Measurements from ENCODE around the gene PRKCI. TPM values are rescaled to one million over a fixed set of nuclear protein-coding genes. Genes with fewer than 3 reads are reported as not detected.

Gene PRKCI
- total RNA-seq, 3 donors from 2014 or later (not counting 1 experiment from before 2014, with no cell fraction given): 8.4 to 14.4 (median 11.1) TPM

DNA sequence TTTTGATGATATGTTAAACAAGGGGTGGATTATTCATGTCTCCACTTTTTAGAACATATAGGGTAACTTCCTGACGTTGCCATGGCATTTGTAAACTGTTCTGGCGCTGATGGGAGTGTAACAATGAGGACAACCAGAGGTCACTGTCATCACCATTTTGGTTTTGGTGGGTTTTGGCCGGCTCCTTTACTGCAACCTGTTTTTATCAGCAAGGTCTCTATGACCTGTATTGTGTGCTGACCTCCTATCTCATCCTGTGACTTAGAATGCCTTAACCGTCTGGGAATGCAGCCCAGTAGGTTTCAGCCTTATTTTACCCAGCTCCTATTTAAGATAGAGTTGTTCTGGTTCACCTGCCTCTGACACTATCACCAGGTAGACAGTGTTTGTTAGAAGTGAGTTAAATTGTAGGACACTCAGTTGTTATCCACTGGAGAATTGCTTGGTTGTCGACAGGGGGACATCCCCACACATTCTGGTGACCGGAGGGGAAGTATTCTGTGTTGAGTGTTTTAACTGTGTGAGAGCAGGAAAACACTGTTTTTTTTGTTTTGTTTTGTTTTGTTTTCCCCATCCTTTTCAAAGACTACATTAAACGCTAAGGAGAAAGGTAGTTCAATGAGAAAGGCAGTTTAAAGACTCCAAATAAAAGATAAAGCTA is 98.4 kb downstream of the PRKCI start:
- TF ChIP-seq, protein P1, sequence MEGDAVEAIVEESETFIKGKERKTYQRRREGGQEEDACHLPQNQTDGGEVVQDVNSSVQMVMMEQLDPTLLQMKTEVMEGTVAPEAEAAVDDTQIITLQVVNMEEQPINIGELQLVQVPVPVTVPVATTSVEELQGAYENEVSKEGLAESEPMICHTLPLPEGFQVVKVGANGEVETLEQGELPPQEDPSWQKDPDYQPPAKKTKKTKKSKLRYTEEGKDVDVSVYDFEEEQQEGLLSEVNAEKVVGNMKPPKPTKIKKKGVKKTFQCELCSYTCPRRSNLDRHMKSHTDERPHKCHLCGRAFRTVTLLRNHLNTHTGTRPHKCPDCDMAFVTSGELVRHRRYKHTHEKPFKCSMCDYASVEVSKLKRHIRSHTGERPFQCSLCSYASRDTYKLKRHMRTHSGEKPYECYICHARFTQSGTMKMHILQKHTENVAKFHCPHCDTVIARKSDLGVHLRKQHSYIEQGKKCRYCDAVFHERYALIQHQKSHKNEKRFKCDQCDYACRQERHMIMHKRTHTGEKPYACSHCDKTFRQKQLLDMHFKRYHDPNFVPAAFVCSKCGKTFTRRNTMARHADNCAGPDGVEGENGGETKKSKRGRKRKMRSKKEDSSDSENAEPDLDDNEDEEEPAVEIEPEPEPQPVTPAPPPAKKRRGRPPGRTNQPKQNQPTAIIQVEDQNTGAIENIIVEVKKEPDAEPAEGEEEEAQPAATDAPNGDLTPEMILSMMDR (IDR thresholded peaks at IDR 0.05): no peak
- no peaks in the 10 kb centered on the region for H3K9me3 ChIP-seq (ENCODE audit: control insufficient read depth, insufficient read depth, low read length)

DNA sequence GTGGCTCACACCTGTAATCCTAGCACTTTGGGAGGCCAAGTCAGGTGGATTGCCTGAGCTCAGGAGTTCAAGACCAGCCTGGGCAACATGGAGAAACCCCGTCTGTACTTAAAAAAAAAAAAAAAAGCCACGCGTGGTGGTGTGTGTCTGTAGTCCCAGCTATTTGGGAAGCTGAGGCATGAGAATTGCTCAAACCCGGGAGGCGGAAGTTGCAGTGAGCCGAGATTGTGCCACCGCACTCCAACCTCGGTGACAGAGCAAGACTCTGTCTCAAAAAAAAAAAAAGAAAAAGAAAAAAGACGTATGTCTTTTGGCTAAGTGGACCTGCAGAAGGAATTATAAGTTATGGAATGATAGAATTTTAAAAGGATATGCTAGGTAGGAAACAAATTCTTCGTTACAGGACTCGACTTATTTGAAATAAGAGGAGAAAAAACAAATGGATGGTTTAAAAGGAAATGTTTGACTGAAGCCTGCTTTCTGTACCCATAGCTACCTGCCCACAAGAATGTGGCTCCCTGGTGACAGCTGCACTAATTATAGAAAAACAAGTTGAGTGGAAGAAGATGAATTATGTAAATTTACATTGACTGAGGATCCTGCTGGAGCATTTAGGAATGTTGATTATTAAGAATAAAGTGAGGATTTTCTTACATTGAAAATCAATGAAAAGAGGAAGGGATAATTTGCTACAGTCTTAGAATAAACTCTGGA is 99.3 kb downstream of the PRKCI start:
- no peak overlapping the region for H3K4me3 ChIP-seq (ENCODE audit: low read length)
- WGBS (ENCODE audit: insufficient coverage): 92% methylated on average over 11 of the region's 11 CpGs
- TF ChIP-seq, protein P1 (IDR thresholded peaks at IDR 0.05): no peak

More for the DNA sequence above, 98.4 kb downstream of the PRKCI start:
- 85% methylated on average over 6 of the region's 7 CpGs for WGBS (ENCODE audit: insufficient coverage)
- Histone ChIP-seq H3K27ac (ENCODE audit: low read length) (no peak overlapping the region), H3K36me3 (ENCODE audit: control insufficient read depth, insufficient read depth, low read length) (no peaks in the 10 kb centered on the region), H3K4me1 (ENCODE audit: control insufficient read depth, insufficient read depth, low read length) (no peaks in the 10 kb centered on the region), H3K4me3 (ENCODE audit: low read length) (no peak overlapping the region), H3K27me3 (ENCODE audit: control insufficient read depth, insufficient read depth, low read length) (no peaks in the 10 kb centered on the region)
- Mint-ChIP-seq H3K4me3 (no peak overlapping the region), H3K9me3 (no peaks in the 10 kb centered on the region), H3K27ac (no peak overlapping the region), H3K36me3 (no peaks in the 10 kb centered on the region), H3K27me3 (ENCODE audit: low read depth in 2 of 2) (peaks cover 2 to 7% of the 10 kb centered on the region in 2 donors), H3K4me1 (no peaks in the 10 kb centered on the region)
- ATAC-seq: no peak
- intact Hi-C loops (cut with micrococcal nuclease): no loop called here
- DNase-seq: no peak

DNA sequence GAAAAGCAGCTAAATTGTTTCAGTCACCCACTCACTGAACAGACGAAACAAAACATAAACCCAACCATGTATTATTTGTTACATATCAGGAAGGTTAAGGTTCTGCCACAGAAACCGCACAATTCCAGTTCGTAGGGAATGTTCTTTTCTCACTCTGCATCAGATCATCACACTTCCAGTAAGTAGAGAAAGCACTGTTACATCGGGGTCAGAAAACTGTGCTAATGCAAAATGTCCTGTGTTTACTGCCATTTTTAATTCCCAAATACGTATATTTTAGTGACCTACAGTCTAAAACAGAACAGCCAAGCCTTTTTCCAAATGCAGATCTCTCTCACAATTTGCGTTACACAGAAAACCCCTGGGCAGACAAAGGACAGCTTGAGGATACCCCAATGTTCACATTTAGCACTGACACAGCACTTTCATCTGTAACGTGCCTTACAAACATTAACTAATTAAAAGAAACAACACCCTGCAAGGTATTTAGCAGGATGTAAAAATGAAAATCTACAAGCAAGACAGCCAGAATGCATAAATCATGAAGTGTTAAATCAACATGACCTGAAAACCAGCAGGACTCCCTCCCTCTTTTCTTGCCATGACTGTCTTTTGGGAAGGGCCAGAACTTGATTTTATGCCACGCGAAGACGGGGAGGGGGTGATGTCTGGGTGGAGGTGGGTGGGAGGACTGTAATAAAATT is 100.5 kb downstream of the PRKCI start:
- Histone ChIP-seq H3K27ac (ENCODE audit: low read length) (no peak overlapping the region), H3K36me3 (ENCODE audit: control insufficient read depth, insufficient read depth, low read length) (no peaks in the 10 kb centered on the region), H3K4me3 (ENCODE audit: low read length) (no peak overlapping the region), H3K27me3 (ENCODE audit: control insufficient read depth, insufficient read depth, low read length) (no peaks in the 10 kb centered on the region), H3K9me3 (ENCODE audit: control insufficient read depth, insufficient read depth, low read length) (no peaks in the 10 kb centered on the region), H3K4me1 (ENCODE audit: control insufficient read depth, insufficient read depth, low read length) (peaks cover 7% of the 10 kb centered on the region)
- Mint-ChIP-seq H3K36me3 (no peaks in the 10 kb centered on the region), H3K4me3 (no peak overlapping the region), H3K27me3 (ENCODE audit: low read depth in 2 of 2) (peaks cover 2 to 7% of the 10 kb centered on the region in 2 donors), H3K4me1 (peaks cover 6% of the 10 kb centered on the region in 2 donors), H3K9me3 (no peaks in the 10 kb centered on the region), H3K27ac (no peak overlapping the region)
- no peak for ATAC-seq
- intact Hi-C loops (cut with micrococcal nuclease): no loop called here
- TF ChIP-seq, protein P1 (IDR thresholded peaks at IDR 0.05): no peak
- WGBS (ENCODE audit: insufficient coverage): 95% methylated on average over 9 of the region's 10 CpGs
- DNase-seq: no peak

More for the DNA sequence above, 99.3 kb downstream of the PRKCI start:
- H3K36me3 ChIP-seq (ENCODE audit: control insufficient read depth, insufficient read depth, low read length): no peaks in the 10 kb centered on the region
- no peak overlapping the region for H3K27ac Mint-ChIP-seq
- intact Hi-C loops (cut with micrococcal nuclease): no loop called here
- H3K4me3 Mint-ChIP-seq: no peak overlapping the region
- H3K4me1 ChIP-seq (ENCODE audit: control insufficient read depth, insufficient read depth, low read length): no peaks in the 10 kb centered on the region
- DNase-seq (no peak), ATAC-seq (no peak)
- H3K9me3 Mint-ChIP-seq: no peaks in the 10 kb centered on the region
- peaks cover 2 to 7% of the 10 kb centered on the region in 2 donors for H3K27me3 Mint-ChIP-seq (ENCODE audit: low read depth in 2 of 2)
- peaks cover under 1 to 1% of the 10 kb centered on the region in 2 donors for H3K4me1 Mint-ChIP-seq
- no peaks in the 10 kb centered on the region for H3K36me3 Mint-ChIP-seq
- H3K27ac ChIP-seq (ENCODE audit: low read length): no peak overlapping the region
- H3K9me3 ChIP-seq (ENCODE audit: control insufficient read depth, insufficient read depth, low read length): no peaks in the 10 kb centered on the region
- H3K27me3 ChIP-seq (ENCODE audit: control insufficient read depth, insufficient read depth, low read length): no peaks in the 10 kb centered on the region
